Right lobe of liver (tissue), 6 donors: ENCODE results near the gene NAT10. TPM values are rescaled to one million over a fixed set of nuclear protein-coding genes. Genes with fewer than 3 reads are reported as not detected.
A peak's percentile ranks its signal among the peaks of the same experiment; 100 is the strongest.

Experiments
- ATAC-seq, 4 donors: fragments of 200-7000 bp; cut with Tn5 transposase; one replicate each; pipeline ENCODE4 v1.9.1; 2020; ENCODE audit warnings: mild to moderate bottlenecking in 4 of 4, moderate library complexity in 4 of 4
- DNase-seq, 3 donors: peaks; one replicate each; pipeline ENCODE4 v3.0.0-alpha.2; 2020
- H3K27ac ChIP-seq, 3 donors: fragments of 200-600 bp; one replicate each; pipeline ENCODE4 v1.8.0; 2022
- H3K27me3 ChIP-seq, 2 donors: fragments of 200-600 bp; one replicate each; pipeline ENCODE4 v1.8.0; 2022
- H3K36me3 ChIP-seq, 4 donors: fragments of 200-600 bp; sonication (generic) in 1 of 4; one replicate each; pipeline versions ENCODE4 v1.5.1 to v1.8.0; 2017 to 2022; ENCODE audit warnings: control low read depth in 1 of 4
- H3K4me1 ChIP-seq, 4 donors: fragments of 200-600 bp; sonication (generic) in 1 of 4; one replicate each; pipeline versions ENCODE4 v1.5.1 to v1.8.0; 2017 to 2022; ENCODE audit warnings: control low read depth in 1 of 4
- H3K4me3 ChIP-seq, 3 donors: fragments of 200-600 bp; one replicate each; pipeline ENCODE4 v1.8.0; 2022
- H3K9me3 ChIP-seq, 4 donors: fragments of 200-600 bp; sonication (generic) in 1 of 4; one replicate each; pipeline versions ENCODE4 v1.5.1 to v1.8.0; 2017 to 2022; ENCODE audit warnings: control low read depth in 1 of 4
- CTCF ChIP-seq, 4 donors: fragments of 200-600 bp in 3 of 4; fragments of 450-650 bp in 1 of 4; IDR thresholded peaks; one replicate each; pipeline versions ENCODE4 v1.5.1 to v1.8.0; 2016 to 2022; ENCODE audit warnings: antibody characterized with exemption in 4 of 4, mild to moderate bottlenecking in 2 of 4
- POLR2A ChIP-seq: fragments of 450-650 bp; IDR thresholded peaks from one replicate; pipeline ENCODE4 v1.6.1; 2017; ENCODE audit warnings: antibody characterized with exemption, mild to moderate bottlenecking
- WGBS: methylation state at CpG from one replicate; pipeline ENCODE4 v1.1.6; 2018; ENCODE audit warnings: low coverage, low lambda C conversion rate; ENCODE audit not compliant: insufficient coverage; ENCODE audit errors: missing lambda C conversion rate; 5-methylcytosine and 5-hydroxymethylcytosine counted together
- intact Hi-C, 2 donors: fragments of 100-400 bp; cut with DNase I; formaldehyde crosslinking; loops; one replicate each; pipeline versions ENCODE4 v1.11.2 to v1.14.1; 2022
- total RNA-seq, 6 experiments: library from RNA; depleted of rRNA in 2 of 6; stranded (reverse); fragments of >200 nt in 2 of 6; fragmentation: NEBNext Ultra II Directional in 3 of 6; extraction: Animal tissue kit (Norgen Biotek cat#: 25700) in 3 of 6; gene quantifications; one replicate each; pipeline versions ENCODE4 v1.1.0 to v1.2.4, GENCODE V29; 2016 to 2023
- donor health status: DM: no; HTN: yes; CAD: no.
- donor health status: DM: no; HTN: no; CAD: no.
- donor health status: DM: no; HTN: no; CAD: no.
- donor health status: DM: no; HTN: yes; CAD: no.
- donor health status: DM: no; HTN: yes; CAD: no.

Gene NAT10
- total RNA-seq, 6 experiments from 2014 or later: 11.9 to 22.9 (median 19.1) TPM

- Histone ChIP-seq H3K9me3 (no peaks in the 10 kb centered on the region), H3K27ac (no peak overlapping the region), H3K4me3 (no peak overlapping the region), H3K36me3 (peaks cover 0 to 21% (median 10%) of the 10 kb centered on the region in 4 donors), H3K27me3 (no peaks in the 10 kb centered on the region), H3K4me1 (peaks cover 0 to 4% (median 0%) of the 10 kb centered on the region in 4 donors)
- ATAC-seq (no peak), DNase-seq (no peak)
- 73% methylated on average over 5 of the region's 8 CpGs for WGBS
- intact Hi-C loops: loop anchor here in 1 of 2 donors (5.0 kb wide), 1 partner anchor 188 kb away; the partner anchor contains the start of gene ABTB2
- TF ChIP-seq CTCF (IDR thresholded peaks at IDR 0.05) (no peak), POLR2A (no peak)
These were observed 64.3 kb downstream of the NAT10 start for GRCh38 chr11:34169686-34170085.

DNA sequence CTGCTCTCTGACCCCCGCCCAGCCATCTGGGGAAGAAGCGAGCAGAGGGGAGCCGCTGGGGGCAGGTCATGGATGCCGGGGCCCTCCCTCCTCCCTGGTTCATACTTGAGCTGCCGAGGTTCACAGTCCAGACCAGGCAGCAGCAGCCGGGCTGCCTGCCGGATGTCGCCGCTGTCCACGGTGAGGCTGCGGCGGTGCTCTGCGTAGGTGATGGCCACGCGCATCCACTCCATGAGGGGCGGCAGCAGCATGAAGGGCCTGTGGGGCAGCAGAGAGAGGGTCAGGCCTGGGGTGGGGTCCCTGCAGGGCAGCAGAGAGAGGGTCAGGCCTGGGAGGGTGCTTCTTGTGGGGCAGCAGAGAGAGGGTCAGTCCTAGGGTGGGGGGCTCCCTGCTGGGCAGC, 67.6 kb downstream of the NAT10 start:
- DNase-seq: no peak
- WGBS: no CpG with 5 or more reads among the region's 16 CpGs
- ATAC-seq: no peak
- H3K4me3 ChIP-seq: no peak overlapping the region
- intact Hi-C loops: loop anchor here in 1 of 2 donors (5.0 kb wide), 1 partner anchor 184 kb away; the partner anchor contains the start of gene ABTB2
- H3K27me3 ChIP-seq: no peaks in the 10 kb centered on the region
- H3K36me3 ChIP-seq: peaks cover 0 to 10% (median 4%) of the 10 kb centered on the region in 4 donors
- H3K27ac ChIP-seq: no peak overlapping the region
- TF ChIP-seq CTCF (IDR thresholded peaks at IDR 0.05) (no peak), POLR2A (no peak)
- peaks cover 0 to 6% (median 0%) of the 10 kb centered on the region in 4 donors for H3K4me1 ChIP-seq
- H3K9me3 ChIP-seq: no peaks in the 10 kb centered on the region

GRCh38 chr11:34174412-34175041, 69.1 kb downstream of the NAT10 start:
- Histone ChIP-seq H3K4me1 (peaks cover 0 to 6% (median 0%) of the 10 kb centered on the region in 4 donors), H3K9me3 (no peaks in the 10 kb centered on the region), H3K27me3 (no peaks in the 10 kb centered on the region), H3K27ac (peak overlapping the region in 1 of 3 donors; percentile 1), H3K4me3 (peak overlapping the region in 2 of 3 donors; percentile 9 to 12), H3K36me3 (peaks cover 0 to 9% (median 4%) of the 10 kb centered on the region in 4 donors)
- DNase-seq: peak; percentile 85 to 87 (median 86)
- ATAC-seq: peak; percentile 99
- WGBS: 47% methylated on average over 7 of the region's 33 CpGs
- TF ChIP-seq POLR2A (no peak), CTCF (IDR thresholded peaks at IDR 0.05) (peak; percentile 88 to 98 (median 90))
- intact Hi-C loops: loop anchor here in 1 of 2 donors (5.0 kb wide), 2 partner anchors 173 to 183 kb away; partner anchors contain the start of gene ABTB2

DNA sequence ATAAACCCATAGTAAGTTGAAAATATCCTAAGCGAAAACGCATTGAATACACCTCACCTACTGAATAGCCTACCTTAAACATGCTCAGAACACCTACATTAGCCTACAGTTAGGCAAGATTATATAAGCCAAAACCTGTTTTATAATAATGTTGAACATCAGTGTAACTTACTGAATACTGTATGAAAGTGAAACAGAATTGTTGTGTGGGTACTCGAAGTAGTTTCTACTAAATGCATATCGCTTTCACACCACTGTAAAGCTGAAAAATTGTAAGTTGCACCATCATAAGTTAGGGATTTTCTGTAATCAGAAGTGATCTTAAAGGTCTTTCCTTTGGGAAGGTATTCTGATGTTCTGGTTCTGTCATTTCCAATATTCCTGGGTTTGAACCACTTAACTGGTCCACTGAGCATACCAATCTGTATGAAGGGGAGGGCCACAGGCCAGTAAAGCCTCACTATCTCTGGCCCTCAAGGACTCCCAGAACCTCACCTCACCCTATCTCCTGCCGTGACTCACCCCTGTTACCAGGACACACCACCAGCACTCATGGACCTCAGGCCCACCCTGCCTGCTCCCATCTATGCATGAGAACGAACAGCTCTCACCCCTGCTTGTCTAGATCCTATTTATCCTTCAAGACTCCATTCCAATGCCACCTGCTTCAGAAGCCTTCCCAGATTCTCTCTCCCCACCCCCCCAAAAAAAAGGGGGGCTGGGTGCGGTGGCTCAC, 70.0 kb downstream of the NAT10 start:
- intact Hi-C loops: loop anchor here in 1 of 2 donors (5.0 kb wide), 1 partner anchor 172 kb away; no protein-coding TSS in a partner anchor

More for the DNA sequence above, 70.0 kb downstream of the NAT10 start:
- H3K36me3 ChIP-seq: peaks cover 0 to 7% (median 2%) of the 10 kb centered on the region in 4 donors
- H3K27me3 ChIP-seq: no peaks in the 10 kb centered on the region
- 84% methylated on average over 6 of the region's 7 CpGs for WGBS
- H3K9me3 ChIP-seq: no peaks in the 10 kb centered on the region
- ATAC-seq (no peak), DNase-seq (no peak)
- no peak overlapping the region for H3K4me3 ChIP-seq
- no peak overlapping the region for H3K27ac ChIP-seq
- TF ChIP-seq POLR2A (no peak), CTCF (IDR thresholded peaks at IDR 0.05) (no peak)
- peaks cover 0 to 6% (median 0%) of the 10 kb centered on the region in 4 donors for H3K4me1 ChIP-seq
